ENCODE measurements around the gene CCNL2. TPM values are rescaled to one million over a fixed set of nuclear protein-coding genes. Genes with fewer than 3 reads are reported as not detected.

CCNL2 gene
- total RNA-seq, 4 donors from 2014 or later, result 122 to 249 (median 142) TPM

DNA sequence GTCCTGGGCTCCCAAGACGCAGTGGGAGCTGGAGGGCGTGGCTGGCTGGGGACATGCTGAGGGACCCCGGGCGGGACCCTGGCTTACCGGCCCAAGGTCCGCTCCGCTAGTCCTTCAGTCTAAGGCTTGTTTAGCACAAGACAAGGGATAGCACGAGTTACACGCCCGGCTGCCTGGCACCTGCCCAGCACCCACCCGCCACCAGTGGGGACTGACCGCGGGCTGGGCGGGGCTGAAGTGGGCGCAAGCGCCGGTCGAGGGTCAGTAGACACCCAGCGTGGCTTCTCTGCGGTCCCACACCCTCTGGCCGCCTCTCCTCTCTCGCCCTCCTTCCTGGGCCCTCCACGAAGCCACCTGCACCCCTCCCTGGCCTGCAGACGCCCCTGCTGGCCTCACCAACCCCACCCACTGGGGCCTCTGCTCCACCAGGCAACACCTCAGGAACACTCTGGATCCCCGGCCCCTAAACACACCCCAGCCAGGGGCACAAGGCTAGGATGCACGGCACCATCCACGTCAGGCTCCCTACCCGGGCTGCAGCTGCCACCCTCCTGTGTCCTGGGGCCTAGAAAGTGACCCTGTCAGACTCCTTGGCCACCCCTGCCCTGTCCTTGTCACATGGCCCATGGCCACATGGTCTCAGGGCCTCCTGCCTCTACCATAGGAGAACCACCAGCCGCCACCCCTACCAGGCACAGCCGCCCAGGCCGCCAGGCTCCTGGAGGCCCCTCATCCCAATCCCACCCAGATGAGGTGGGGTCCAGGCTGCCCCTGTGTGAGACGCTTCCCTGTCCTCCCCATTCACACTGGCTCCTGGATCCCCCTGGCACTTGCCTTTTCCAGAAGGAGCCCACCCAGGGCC, 62.0 kb downstream of the CCNL2 start:
- H3K4me3 ChIP-seq (ENCODE audit: low read depth, poor library complexity, severe bottlenecking), result no peak overlapping the region
- no peak for TF ChIP-seq POLR2A (IDR thresholded peaks at IDR 0.05)
- no peak for TF ChIP-seq CTCF (IDR thresholded peaks at IDR 0.05)
- no peak for DNase-seq (ENCODE audit: low spot score in 2 of 2)
- intact Hi-C loops (cut with DNase I; ENCODE audit: low total_unique reads), result no loop called here
- 93 to 97% methylated on average over 31 to 32 of the region's 32 CpGs for WGBS, 2 donors

- no peak for DNase-seq (ENCODE audit: low spot score in 2 of 2)
- intact Hi-C loops (cut with DNase I; ENCODE audit: low total_unique reads), result no loop called here
- no peak overlapping the region for H3K4me3 ChIP-seq (ENCODE audit: low read depth, poor library complexity, severe bottlenecking)
- 88 to 97% methylated on average over 11 to 20 of the region's 26 CpGs for WGBS, 2 donors
- TF ChIP-seq CTCF (IDR thresholded peaks at IDR 0.05), result no peak
- TF ChIP-seq POLR2A (IDR thresholded peaks at IDR 0.05), result no peak
Measured at GRCh38 chr1:1336446-1336845, 62.7 kb downstream of the CCNL2 start.

GRCh38 chr1:1335792-1336248, 63.3 kb downstream of the CCNL2 start:
- TF ChIP-seq CTCF (IDR thresholded peaks at IDR 0.05) (no peak), POLR2A (IDR thresholded peaks at IDR 0.05) (no peak)
- no peak for DNase-seq (ENCODE audit: low spot score in 2 of 2)
- H3K4me3 ChIP-seq (ENCODE audit: low read depth, poor library complexity, severe bottlenecking), result no peak overlapping the region
- 81 to 88% methylated on average over 6 to 9 of the region's 21 CpGs for WGBS, 2 donors
- intact Hi-C loops (cut with DNase I; ENCODE audit: low total_unique reads), result no loop called here

Small RNA genes within 50 kb of the gene (microRNA-seq; reads per million reads assigned to microRNA genes)
- 0 to 1.1 reads per million in 2 donors for gene MIR6808 (ENCODE audit: borderline number of aligned reads in 1 of 2, borderline replicate concordance in 2 of 2)

Other genes with a start within 250 kb of the CCNL2 start
- not detected for gene TTLL10, start 225.5 kb downstream of the CCNL2 start, total RNA-seq
- 10 to 100 TPM; 19.8 to 36.8 (median 25.8) TPM for gene TNFRSF18, start 192.7 kb downstream of the CCNL2 start, total RNA-seq
- 1 to 10 TPM in 1 of 4 donors, under 1 TPM in 1, not detected in 2; 0.69 to 1.4 TPM for gene TNFRSF4, start 185.2 kb downstream of the CCNL2 start, total RNA-seq
- 100 to 1,000 TPM in 2 of 4 donors, 10 to 100 TPM in 2; 81.7 to 121 (median 104) TPM for gene SDF4, start 167.3 kb downstream of the CCNL2 start, total RNA-seq
- 10 to 100 TPM; 12.8 to 26.1 (median 18.9) TPM for gene B3GALT6, start 167.1 kb downstream of the CCNL2 start, total RNA-seq
- 1 to 10 TPM in 2 of 4 donors, under 1 TPM in 1, not detected in 1; 0.46 to 9.8 (median 5.9) TPM for gene C1QTNF12, start 152.6 kb downstream of the CCNL2 start, total RNA-seq
- gene UBE2J2, start 125.5 kb downstream of the CCNL2 start, total RNA-seq, result 10 to 100 TPM; 49.0 to 72.8 (median 54.0) TPM
- 1 to 10 TPM in 2 of 4 donors, under 1 TPM in 2; 0.84 to 5.3 (median 1.4) TPM for gene SCNN1D, start 118.9 kb downstream of the CCNL2 start, total RNA-seq
- 100 to 1,000 TPM in 3 of 4 donors, 10 to 100 TPM in 1; 98.8 to 189 (median 115) TPM for gene ACAP3, start 91.4 kb downstream of the CCNL2 start, total RNA-seq
- 10 to 100 TPM; 42.3 to 62.1 (median 53.7) TPM for gene PUSL1, start 90.7 kb downstream of the CCNL2 start, total RNA-seq
- gene INTS11, start 74.7 kb downstream of the CCNL2 start, total RNA-seq, result 100 to 1,000 TPM; 101 to 185 (median 105) TPM
- 10 to 100 TPM; 51.0 to 62.9 (median 57.4) TPM for gene CPTP, start 74.5 kb downstream of the CCNL2 start, total RNA-seq
- 1 to 10 TPM in 2 of 4 donors, under 1 TPM in 2; 0.38 to 1.4 (median 0.79) TPM for gene TAS1R3, start 68.1 kb downstream of the CCNL2 start, total RNA-seq
- gene DVL1, start 49.9 kb downstream of the CCNL2 start, total RNA-seq, result 100 to 1,000 TPM in 3 of 4 donors, 10 to 100 TPM in 1; 92.0 to 163 (median 113) TPM
- 10 to 100 TPM; 34.1 to 76.1 (median 35.9) TPM for gene MXRA8, start 40.8 kb downstream of the CCNL2 start, total RNA-seq
- gene AURKAIP1, start 24.1 kb downstream of the CCNL2 start, total RNA-seq, result 100 to 1,000 TPM in 3 of 4 donors, 10 to 100 TPM in 1; 97.3 to 140 (median 114) TPM
- gene MRPL20, start 8.0 kb upstream of the CCNL2 start, total RNA-seq, result 100 to 1,000 TPM in 3 of 4 donors, 10 to 100 TPM in 1; 83.4 to 122 (median 106) TPM
- 10 to 100 TPM in 1 of 4 donors, 1 to 10 TPM in 3; 3.1 to 10.9 (median 6.2) TPM for gene ANKRD65, start 21.9 kb upstream of the CCNL2 start, total RNA-seq
- 10 to 100 TPM; 26.5 to 36.4 (median 30.1) TPM for gene VWA1, start 36.4 kb upstream of the CCNL2 start, total RNA-seq
- gene ATAD3C, start 50.4 kb upstream of the CCNL2 start, total RNA-seq, result 1 to 10 TPM in 1 of 4 donors, under 1 TPM in 3; 0.17 to 2.1 (median 0.63) TPM
- 10 to 100 TPM; 13.0 to 40.3 (median 17.1) TPM for gene ATAD3B, start 72.4 kb upstream of the CCNL2 start, total RNA-seq
- gene ATAD3A, start 112.8 kb upstream of the CCNL2 start, total RNA-seq, result 10 to 100 TPM; 23.2 to 33.3 (median 26.9) TPM
- 1 to 10 TPM in 2 of 4 donors, under 1 TPM in 1, not detected in 1; 0.57 to 2.6 (median 2.0) TPM for gene TMEM240, start 141.3 kb upstream of the CCNL2 start, total RNA-seq
- 100 to 1,000 TPM in 3 of 4 donors, 10 to 100 TPM in 1; 96.4 to 163 (median 123) TPM for gene SSU72, start 175.5 kb upstream of the CCNL2 start, total RNA-seq
- gene FNDC10, start 200.8 kb upstream of the CCNL2 start, total RNA-seq, result 10 to 100 TPM; 10.5 to 18.9 (median 13.3) TPM
- 100 to 1,000 TPM; 117 to 216 (median 138) TPM for gene MIB2, start 216.2 kb upstream of the CCNL2 start, total RNA-seq
- gene MMP23B, start 232.8 kb upstream of the CCNL2 start, total RNA-seq, result 1 to 10 TPM; 2.1 to 3.9 (median 3.2) TPM

Measured in lower leg skin (tissue), 4 donors.